HG02623 (cell line): Measurements from ENCODE around the gene SCRN1.

ENCODE experiments used
- ATAC-seq: cut with Tn5 transposase; IDR thresholded peaks from one replicate; pipeline ENCODE4 v1.9.1; 2021; ENCODE audit warnings: moderate library complexity; ENCODE audit not compliant: unreplicated experiment

Gene SCRN1

GRCh38 chr7:29989257-29989995 is at the start of gene SCRN1:
Gene SCRN1, minus strand, starts transcription at chr7:29989801. Its CDS starts 20,734 bp downstream, at chr7:29969067.
- ATAC-seq: peak; percentile 36

GRCh38 chr7:30038196-30038980 is 48.8 kb upstream of the SCRN1 start:
- no peak for ATAC-seq

- no peak for ATAC-seq
Measured at GRCh38 chr7:30036220-30036619, 46.6 kb upstream of the SCRN1 start.

GRCh38 chr7:30034501-30034900 is 44.9 kb upstream of the SCRN1 start:
- no peak for ATAC-seq

- ATAC-seq: no peak
Measured at GRCh38 chr7:30032310-30033125, 42.9 kb upstream of the SCRN1 start.

GRCh38 chr7:30029696-30030095 is 40.1 kb upstream of the SCRN1 start:
- ATAC-seq: no peak

GRCh38 chr7:30028749-30029635 is 39.4 kb upstream of the SCRN1 start:
- peak; percentile 13 for ATAC-seq

GRCh38 chr7:30028216-30028748 is 38.7 kb upstream of the SCRN1 start, which contains the start of gene PLEKHA8:
Gene PLEKHA8, plus strand, starts transcription at chr7:30028412. Its CDS starts 351 bp downstream, at chr7:30028763.
- peak; percentile 36 for ATAC-seq

- no peak for ATAC-seq
Measured at GRCh38 chr7:30027740-30028215, 38.2 kb upstream of the SCRN1 start.

GRCh38 chr7:30027065-30027456 is 37.5 kb upstream of the SCRN1 start:
- no peak for ATAC-seq

- peak; percentile 73 for ATAC-seq
Measured at GRCh38 chr7:30026229-30027064, 36.8 kb upstream of the SCRN1 start, which contains the start of gene FKBP14. Gene FKBP14, minus strand, starts transcription at chr7:30026702. Its CDS starts 194 bp downstream, at chr7:30026508.

GRCh38 chr7:30023524-30023923 is 33.9 kb upstream of the SCRN1 start:
- no peak for ATAC-seq

- no peak for ATAC-seq
Measured at GRCh38 chr7:30022991-30023390, 33.4 kb upstream of the SCRN1 start.

GRCh38 chr7:30020535-30020934 is 30.9 kb upstream of the SCRN1 start:
- no peak for ATAC-seq

- ATAC-seq: no peak
Measured at GRCh38 chr7:30019960-30020359, 30.4 kb upstream of the SCRN1 start.

GRCh38 chr7:30019387-30019786 is 29.8 kb upstream of the SCRN1 start:
- ATAC-seq: no peak

- ATAC-seq: no peak
Measured at GRCh38 chr7:30018451-30018850, 28.9 kb upstream of the SCRN1 start.

GRCh38 chr7:30012757-30013156 is 23.2 kb upstream of the SCRN1 start:
- ATAC-seq: no peak

- ATAC-seq: no peak
Measured at GRCh38 chr7:30010021-30010420, 20.4 kb upstream of the SCRN1 start.
